ENCODE data around the gene PHC3. TPM values are rescaled to one million over a fixed set of nuclear protein-coding genes. Genes with fewer than 3 reads are reported as not detected.

The PHC3 gene
- total and polyA plus RNA-seq, 2 donors from 2014 or later = 3.6 to 85.6 TPM

- intact Hi-C loops (cut with DNase I) = no loop called here
- H3K4me3 ChIP-seq (ENCODE audit: low read length in 3 of 3) = no peak overlapping the region
- no peak for FAIRE-seq
Observed at GRCh38 chr3:170044271-170044670, 137.3 kb downstream of the PHC3 start.

GRCh38 chr3:170043506-170043905 lies 138.0 kb downstream of the PHC3 start:
- intact Hi-C loops (cut with DNase I) = no loop called here

More at GRCh38 chr3:170044271-170044670, 137.3 kb downstream of the PHC3 start:
- no peaks in the 10 kb centered on the region for H3K27me3 ChIP-seq (ENCODE audit: control insufficient read depth, insufficient read depth, low read length)
- no peak for TF ChIP-seq CTCF (IDR thresholded peaks at IDR 0.05; ENCODE audit: borderline replicate concordance, extremely low read depth, insufficient read depth)
- peaks cover 0 to 27% (median 17%) of the 10 kb centered on the region in 3 donors for H3K4me1 ChIP-seq (ENCODE audit: control insufficient read depth in 2 of 3, insufficient read depth in 2 of 3, low read depth in 1 of 3, low read length in 3 of 3)
- peak overlapping the region in 1 of 3 donors; percentile 52 for H3K9ac ChIP-seq (ENCODE audit: low read length in 3 of 3)
- no peak for DNase-seq
- no peaks in the 10 kb centered on the region for H3K36me3 ChIP-seq (ENCODE audit: control insufficient read depth in 2 of 3, insufficient read depth in 3 of 3, low read length in 3 of 3)
- H3K27ac ChIP-seq (ENCODE audit: low read depth in 2 of 2, low read length in 2 of 2) = peak overlapping the region; percentile 38 to 82
- H3K9me3 ChIP-seq (ENCODE audit: control insufficient read depth in 2 of 3, insufficient read depth in 1 of 3, low read length in 3 of 3) = no peaks in the 10 kb centered on the region

GRCh38 chr3:170040418-170040817 lies 141.1 kb downstream of the PHC3 start:
- H3K9ac ChIP-seq (ENCODE audit: low read length in 3 of 3) = no peak overlapping the region
- DNase-seq = peak in 1 of 5 donors; percentile 53
- H3K4me1 ChIP-seq (ENCODE audit: control insufficient read depth in 2 of 3, insufficient read depth in 2 of 3, low read depth in 1 of 3, low read length in 3 of 3) = peaks cover 0 to 6% (median 0%) of the 10 kb centered on the region in 3 donors
- no peaks in the 10 kb centered on the region for H3K27me3 ChIP-seq (ENCODE audit: control insufficient read depth, insufficient read depth, low read length)
- no peak for TF ChIP-seq CTCF (IDR thresholded peaks at IDR 0.05; ENCODE audit: borderline replicate concordance, extremely low read depth, insufficient read depth)
- peak overlapping the region in 2 of 3 donors; percentile 4 to 84 for H3K4me3 ChIP-seq (ENCODE audit: low read length in 3 of 3)
- no peaks in the 10 kb centered on the region for H3K36me3 ChIP-seq (ENCODE audit: control insufficient read depth in 2 of 3, insufficient read depth in 3 of 3, low read length in 3 of 3)
- no peak for FAIRE-seq
- no peak overlapping the region for H3K27ac ChIP-seq (ENCODE audit: low read depth in 2 of 2, low read length in 2 of 2)
- intact Hi-C loops (cut with DNase I) = no loop called here
- H3K9me3 ChIP-seq (ENCODE audit: control insufficient read depth in 2 of 3, insufficient read depth in 1 of 3, low read length in 3 of 3) = no peaks in the 10 kb centered on the region

More at GRCh38 chr3:170043506-170043905, 138.0 kb downstream of the PHC3 start:
- no peak for DNase-seq
- FAIRE-seq = no peak
- Histone ChIP-seq H3K27me3 (ENCODE audit: control insufficient read depth, insufficient read depth, low read length) (no peaks in the 10 kb centered on the region), H3K36me3 (ENCODE audit: control insufficient read depth in 2 of 3, insufficient read depth in 3 of 3, low read length in 3 of 3) (no peaks in the 10 kb centered on the region), H3K9me3 (ENCODE audit: control insufficient read depth in 2 of 3, insufficient read depth in 1 of 3, low read length in 3 of 3) (no peaks in the 10 kb centered on the region), H3K27ac (ENCODE audit: low read depth in 2 of 2, low read length in 2 of 2) (no peak overlapping the region), H3K4me1 (ENCODE audit: control insufficient read depth in 2 of 3, insufficient read depth in 2 of 3, low read depth in 1 of 3, low read length in 3 of 3) (peaks cover 0 to 19% (median 9%) of the 10 kb centered on the region in 3 donors), H3K9ac (ENCODE audit: low read length in 3 of 3) (no peak overlapping the region), H3K4me3 (ENCODE audit: low read length in 3 of 3) (no peak overlapping the region)
- TF ChIP-seq CTCF (IDR thresholded peaks at IDR 0.05; ENCODE audit: borderline replicate concordance, extremely low read depth, insufficient read depth) = no peak

Data from kidney (tissue), 14 donors.